B cell (primary cell): ENCODE results near the gene DPPA2. TPM values are rescaled to one million over a fixed set of nuclear protein-coding genes. Genes with fewer than 3 reads are reported as not detected.

Source experiments
- ATAC-seq: fragments of 200-7000 bp; cut with Tn5 transposase; one replicate; pipeline ENCODE4 v1.10.0; 2021; ENCODE audit warnings: low read depth, mild to moderate bottlenecking, moderate number of reproducible peaks, moderate library complexity
- CTCF ChIA-PET: fragments of 350-600 bp; sonication (Branson Sonifier 250); formaldehyde crosslinking; loops from one replicate; lab custom pipeline; 2021; ENCODE audit warnings: antibody characterized with exemption, inconsistent platforms; lab: Charles Lee
- POLR2A ChIA-PET: fragments of 350-600 bp; sonication (Branson Sonifier 250); formaldehyde crosslinking; loops from one replicate; lab custom pipeline; 2021; ENCODE audit warnings: antibody characterized with exemption; lab: Charles Lee
- DNase-seq: peaks from one replicate; pipeline ENCODE4 v3.0.0; 2013
- H2AFZ ChIP-seq: 2 replicates; pipeline ENCODE4 v1.6.1; 2012; ENCODE audit warnings: mild to moderate bottlenecking, low read depth, low read length; ENCODE audit not compliant: insufficient read depth, poor library complexity, severe bottlenecking
- H3K27ac ChIP-seq, 2 donors: 1 replicate in 1 of 2; 2 replicates in 1 of 2; pipeline ENCODE4 v1.5.1; 2012 to 2013; ENCODE audit warnings: low read length in 2 of 2, mild to moderate bottlenecking in 2 of 2, moderate library complexity in 1 of 2
- H3K27me3 ChIP-seq, 4 experiments: fragments of 200-600 bp in 1 of 4; sonication (generic) in 1 of 4; replicated peaks in 1 of 4; 1 replicate in 2 of 4; 2 replicates in 2 of 4; pipeline versions ENCODE4 v1.6.1 to v1.7.0; 2013 to 2016; ENCODE audit warnings: low read length in 3 of 4, mild to moderate bottlenecking in 2 of 4, mixed read lengths in 1 of 4, moderate library complexity in 1 of 4; ENCODE audit not compliant: insufficient read depth in 4 of 4, control insufficient read depth in 3 of 4; ENCODE audit errors: control extremely low read depth in 1 of 4
- H3K36me3 ChIP-seq, 2 experiments: replicated peaks in 1 of 2; 1 replicate in 1 of 2; 2 replicates in 1 of 2; pipeline versions ENCODE4 v1.6.1 to v1.7.1; 2013; ENCODE audit warnings: low read length in 1 of 2; ENCODE audit not compliant: insufficient read depth in 2 of 2, control insufficient read depth in 1 of 2; ENCODE audit errors: control extremely low read depth in 1 of 2, extremely low read depth in 1 of 2
- H3K4me1 ChIP-seq, 2 donors: fragments of 200-600 bp in 1 of 2; sonication (generic) in 1 of 2; 1 replicate in 1 of 2; 2 replicates in 1 of 2; pipeline versions ENCODE4 v1.5.1 to v1.6.1; 2013 to 2017; ENCODE audit warnings: low read length in 2 of 2; ENCODE audit not compliant: control insufficient read depth in 2 of 2, insufficient read depth in 2 of 2
- H3K4me2 ChIP-seq: replicated peaks from 2 replicates; pipeline ENCODE3; 2012; ENCODE audit warnings: mild to moderate bottlenecking, low read depth, low read length; ENCODE audit not compliant: poor library complexity, severe bottlenecking
- H3K4me3 ChIP-seq, 5 experiments: fragments of 200-600 bp in 1 of 5; sonication (generic) in 1 of 5; 1 replicate in 3 of 5; 2 replicates in 2 of 5; pipeline versions ENCODE4 v1.5.1 to v1.7.0; 2011 to 2016; ENCODE audit warnings: low read length in 4 of 5, mild to moderate bottlenecking in 4 of 5, low read depth in 2 of 5, control low read depth in 1 of 5, moderate library complexity in 1 of 5; ENCODE audit not compliant: insufficient read depth in 1 of 5; ENCODE audit errors: control extremely low read depth in 1 of 5, extremely low read depth in 1 of 5
- H3K79me2 ChIP-seq: fragments of 200-600 bp; sonication (generic); one replicate; pipeline ENCODE4 v1.6.0; 2016; ENCODE audit warnings: low read length; ENCODE audit not compliant: control insufficient read depth, insufficient read depth
- H3K9ac ChIP-seq: fragments of 200-600 bp; sonication (generic); 2 replicates; pipeline ENCODE4 v1.6.1; 2017; ENCODE audit warnings: mild to moderate bottlenecking, low read length, moderate library complexity
- H3K9me3 ChIP-seq, 3 donors: one replicate each; pipeline versions ENCODE4 v1.6.1 to v1.7.1; 2013; ENCODE audit warnings: low read length in 2 of 3; ENCODE audit not compliant: control insufficient read depth in 2 of 3, insufficient read depth in 1 of 3; ENCODE audit errors: control extremely low read depth in 1 of 3
- H4K20me1 ChIP-seq: 2 replicates; pipeline ENCODE4 v1.6.0; 2012; ENCODE audit warnings: mild to moderate bottlenecking, low read length; ENCODE audit not compliant: insufficient read depth, control insufficient read depth, poor library complexity, severe bottlenecking
- H3K27ac Mint-ChIP-seq: one replicate; pipeline ENCODE4 v1.8.0; 2021; ENCODE audit warnings: mixed read lengths
- H3K27me3 Mint-ChIP-seq: one replicate; pipeline ENCODE4 v1.8.0; 2021; ENCODE audit warnings: mixed read lengths
- H3K4me1 Mint-ChIP-seq: one replicate; pipeline ENCODE4 v1.8.0; 2021; ENCODE audit warnings: mixed read lengths
- H3K4me3 Mint-ChIP-seq: one replicate; pipeline ENCODE4 v1.8.0; 2021; ENCODE audit warnings: mixed read lengths
- H3K9me3 Mint-ChIP-seq: one replicate; pipeline ENCODE4 v1.8.0; 2022; ENCODE audit warnings: mixed read lengths; ENCODE audit not compliant: insufficient read depth
- CTCF ChIP-seq: fragments of 200-600 bp; IDR thresholded peaks from one replicate; pipeline ENCODE4 v1.8.0; 2022; ENCODE audit warnings: antibody characterized with exemption, mild to moderate bottlenecking
- EZH2 ChIP-seq: IDR thresholded peaks from 2 replicates; pipeline ENCODE4 v1.6.1; 2012; ENCODE audit warnings: borderline replicate concordance, low read depth, mild to moderate bottlenecking, moderate library complexity, low read length; ENCODE audit not compliant: insufficient read depth, poor library complexity, severe bottlenecking
- WGBS: methylation state at CpG from one replicate; pipeline ENCODE4 v1.1.5; 2013; ENCODE audit warnings: missing lambda C conversion rate; ENCODE audit not compliant: insufficient coverage; 5-methylcytosine and 5-hydroxymethylcytosine counted together
- intact Hi-C: fragments of 100-400 bp; cut with micrococcal nuclease; formaldehyde crosslinking; loops from one replicate; pipeline ENCODE4 v1.10.0; 2022
- polyA plus RNA-seq: library from polyadenylated mRNA; depleted of rRNA; stranded (reverse); fragments of >200 nt; gene quantifications from 2 replicates; pipeline ENCODE4 v1.2.3, GENCODE V29; 2012
- total RNA-seq, 2 donors: library from RNA; stranded (reverse); fragments of 120-200 nt in 1 of 2; gene quantifications; 1 replicate in 1 of 2; 2 replicates in 1 of 2; pipeline versions ENCODE4 v1.2.3 to v1.2.4, GENCODE V29; 2013 to 2022

The DPPA2 gene
- total and polyA plus RNA-seq, 2 donors (not counting 1 experiment from before 2014, with no cell fraction given) = not detected

DNA sequence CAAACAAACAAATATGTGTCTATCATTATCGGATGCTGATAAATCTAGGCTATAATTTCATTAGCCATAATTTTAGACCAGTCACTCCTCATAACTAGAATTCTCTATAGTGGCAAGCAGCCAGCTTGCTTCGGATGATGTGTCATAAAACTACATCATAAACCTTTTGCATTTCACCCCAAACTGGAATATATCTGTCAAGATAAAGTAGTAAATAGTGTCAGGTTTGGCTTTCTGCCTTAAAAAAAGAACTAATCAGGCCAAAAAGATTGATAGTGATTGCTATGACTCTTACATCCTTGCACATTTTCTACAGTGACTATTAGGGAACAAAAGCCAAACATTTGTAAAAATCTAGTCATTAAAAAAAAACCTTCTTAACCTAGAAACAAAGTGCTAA is 51.0 kb downstream of the DPPA2 start:
- H3K27me3 Mint-ChIP-seq = no peaks in the 10 kb centered on the region
- H3K36me3 ChIP-seq = no peaks in the 10 kb centered on the region
- H4K20me1 ChIP-seq = no peaks in the 10 kb centered on the region
- no peak for DNase-seq
- no peak overlapping the region for H3K4me2 ChIP-seq
- H3K9me3 ChIP-seq = no peaks in the 10 kb centered on the region
- H3K9me3 Mint-ChIP-seq = no peaks in the 10 kb centered on the region
- POLR2A ChIA-PET = no interaction called here
- no peak for ATAC-seq
- no peak overlapping the region for H3K27ac Mint-ChIP-seq
- CTCF ChIA-PET = no interaction called here
- H3K4me3 ChIP-seq = no peak overlapping the region
- intact Hi-C loops = no loop called here
- H3K4me1 ChIP-seq = no peaks in the 10 kb centered on the region
- no peaks in the 10 kb centered on the region for H3K4me1 Mint-ChIP-seq
- no peak overlapping the region for H3K27ac ChIP-seq
- H3K4me3 Mint-ChIP-seq = no peak overlapping the region
- H3K9ac ChIP-seq = no peak overlapping the region
- no peaks in the 10 kb centered on the region for H3K79me2 ChIP-seq
- no peak overlapping the region for H2AFZ ChIP-seq
- no CpG with 5 or more reads among the region's 2 CpGs for WGBS
- no peak for TF ChIP-seq CTCF
- no peak for TF ChIP-seq EZH2
- no peaks in the 10 kb centered on the region for H3K27me3 ChIP-seq

DNA sequence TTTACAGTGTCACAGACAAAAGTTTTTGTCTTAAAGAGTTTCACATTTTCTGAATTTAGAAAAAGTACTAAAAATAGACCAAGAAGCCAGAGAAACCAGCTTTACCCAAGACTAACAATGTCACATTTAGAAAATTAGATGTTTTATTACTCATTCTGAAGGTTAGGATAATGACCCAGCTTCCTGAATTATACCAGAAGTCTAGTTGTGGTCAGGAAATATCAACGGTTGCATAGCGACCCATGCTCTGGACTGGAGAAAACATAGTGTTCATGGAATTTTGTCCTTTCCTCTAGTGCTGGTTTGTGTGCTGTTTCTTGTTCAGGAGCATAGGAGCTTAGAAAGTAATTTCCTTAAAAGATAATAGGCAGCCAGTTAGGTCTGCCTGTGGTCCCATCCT is 59.0 kb downstream of the DPPA2 start:
- Mint-ChIP-seq H3K9me3 (no peaks in the 10 kb centered on the region), H3K27ac (no peak overlapping the region), H3K4me3 (no peak overlapping the region), H3K27me3 (peaks cover 3% of the 10 kb centered on the region), H3K4me1 (no peaks in the 10 kb centered on the region)
- H3K4me1 ChIP-seq = no peaks in the 10 kb centered on the region
- no peak for ATAC-seq
- no peaks in the 10 kb centered on the region for H3K79me2 ChIP-seq
- H3K9me3 ChIP-seq = no peaks in the 10 kb centered on the region
- DNase-seq = no peak
- WGBS = 7% methylated on average over 2 of the region's 2 CpGs
- no peak overlapping the region for H2AFZ ChIP-seq
- no peak overlapping the region for H3K4me2 ChIP-seq
- no peaks in the 10 kb centered on the region for H4K20me1 ChIP-seq
- POLR2A ChIA-PET = no interaction called here
- TF ChIP-seq EZH2 (no peak), CTCF (no peak)
- CTCF ChIA-PET = no interaction called here
- no peaks in the 10 kb centered on the region for H3K36me3 ChIP-seq
- H3K4me3 ChIP-seq = no peak overlapping the region
- no peak overlapping the region for H3K9ac ChIP-seq
- no peaks in the 10 kb centered on the region for H3K27me3 ChIP-seq
- no peak overlapping the region for H3K27ac ChIP-seq
- intact Hi-C loops = no loop called here
